KOPT-K1 (cell line): ENCODE results near the gene A2ML1.

ENCODE experiments used
- H3K27ac ChIP-seq: fragments of 200-600 bp; sonication (generic); 2 replicates; pipeline ENCODE4 v1.5.1; 2016; ENCODE audit warnings: antibody characterized with exemption, mild to moderate bottlenecking, low read depth, low read length; ENCODE audit not compliant: poor library complexity, severe bottlenecking
- H3K36me3 ChIP-seq: fragments of 200-600 bp; sonication (generic); 2 replicates; pipeline ENCODE4 v1.5.1; 2017; ENCODE audit warnings: antibody characterized with exemption, mild to moderate bottlenecking, low read length, moderate library complexity; ENCODE audit not compliant: insufficient read depth
- H3K9me3 ChIP-seq: fragments of 200-600 bp; sonication (generic); 2 replicates; pipeline ENCODE4 v1.5.1; 2017; ENCODE audit warnings: antibody characterized with exemption, low read length, mild to moderate bottlenecking; ENCODE audit not compliant: insufficient read depth, poor library complexity, severe bottlenecking

A2ML1 gene

GRCh38 chr12:8860165-8860961, 37.9 kb downstream of the A2ML1 start:
- Histone ChIP-seq H3K36me3 (no peaks in the 10 kb centered on the region), H3K27ac (no peak overlapping the region), H3K9me3 (no peaks in the 10 kb centered on the region)

- Histone ChIP-seq H3K27ac (no peak overlapping the region), H3K36me3 (no peaks in the 10 kb centered on the region), H3K9me3 (no peaks in the 10 kb centered on the region)
Observed at GRCh38 chr12:8866429-8866828, 44.0 kb downstream of the A2ML1 start.

GRCh38 chr12:8867009-8867408, 44.6 kb downstream of the A2ML1 start:
- H3K27ac ChIP-seq = no peak overlapping the region
- H3K9me3 ChIP-seq = no peaks in the 10 kb centered on the region
- H3K36me3 ChIP-seq = no peaks in the 10 kb centered on the region

GRCh38 chr12:8867786-8868185, 45.4 kb downstream of the A2ML1 start:
- H3K9me3 ChIP-seq = no peaks in the 10 kb centered on the region
- no peaks in the 10 kb centered on the region for H3K36me3 ChIP-seq
- no peak overlapping the region for H3K27ac ChIP-seq

GRCh38 chr12:8870586-8870985, 48.2 kb downstream of the A2ML1 start:
- Histone ChIP-seq H3K9me3 (no peaks in the 10 kb centered on the region), H3K36me3 (no peaks in the 10 kb centered on the region), H3K27ac (no peak overlapping the region)

- H3K36me3 ChIP-seq = no peaks in the 10 kb centered on the region
- no peak overlapping the region for H3K27ac ChIP-seq
- no peaks in the 10 kb centered on the region for H3K9me3 ChIP-seq
Observed at GRCh38 chr12:8871068-8871467, 48.6 kb downstream of the A2ML1 start.

GRCh38 chr12:8876887-8877286, 54.5 kb downstream of the A2ML1 start:
- H3K9me3 ChIP-seq = no peaks in the 10 kb centered on the region
- no peaks in the 10 kb centered on the region for H3K36me3 ChIP-seq
- H3K27ac ChIP-seq = no peak overlapping the region

- Histone ChIP-seq H3K27ac (no peak overlapping the region), H3K36me3 (no peaks in the 10 kb centered on the region), H3K9me3 (no peaks in the 10 kb centered on the region)
Observed at GRCh38 chr12:8886502-8887284, 64.3 kb downstream of the A2ML1 start.

GRCh38 chr12:8887285-8887715, 64.9 kb downstream of the A2ML1 start:
- Histone ChIP-seq H3K9me3 (no peaks in the 10 kb centered on the region), H3K36me3 (no peaks in the 10 kb centered on the region), H3K27ac (no peak overlapping the region)

GRCh38 chr12:8890313-8891085, 68.1 kb downstream of the A2ML1 start:
- H3K9me3 ChIP-seq = no peaks in the 10 kb centered on the region
- H3K27ac ChIP-seq = no peak overlapping the region
- no peaks in the 10 kb centered on the region for H3K36me3 ChIP-seq

GRCh38 chr12:8891976-8892375, 69.6 kb downstream of the A2ML1 start:
- no peaks in the 10 kb centered on the region for H3K9me3 ChIP-seq
- no peaks in the 10 kb centered on the region for H3K36me3 ChIP-seq
- H3K27ac ChIP-seq = no peak overlapping the region

GRCh38 chr12:8894378-8894777, 72.0 kb downstream of the A2ML1 start:
- H3K27ac ChIP-seq = no peak overlapping the region

GRCh38 chr12:8894986-8895385, 72.6 kb downstream of the A2ML1 start:
- H3K36me3 ChIP-seq = no peaks in the 10 kb centered on the region
- H3K27ac ChIP-seq = no peak overlapping the region
- H3K9me3 ChIP-seq = no peaks in the 10 kb centered on the region

More at GRCh38 chr12:8894378-8894777, 72.0 kb downstream of the A2ML1 start:
- H3K36me3 ChIP-seq = no peaks in the 10 kb centered on the region
- H3K9me3 ChIP-seq = no peaks in the 10 kb centered on the region

GRCh38 chr12:8897081-8897480, 74.7 kb downstream of the A2ML1 start:
- H3K9me3 ChIP-seq = peaks cover 11% of the 10 kb centered on the region
- no peaks in the 10 kb centered on the region for H3K36me3 ChIP-seq
- H3K27ac ChIP-seq = no peak overlapping the region

GRCh38 chr12:8899830-8900229, 77.4 kb downstream of the A2ML1 start:
- Histone ChIP-seq H3K27ac (no peak overlapping the region), H3K36me3 (no peaks in the 10 kb centered on the region), H3K9me3 (peaks cover 11% of the 10 kb centered on the region)
